MM.1S (cell line): ENCODE data around the gene QPCT.
"Not testable (repeated sequence)": the region's sequence is repeated elsewhere in the genome, so short reads cannot be mapped to it uniquely, and the experiment has no call there.

Experiments
- DNase-seq: peaks from one replicate; pipeline ENCODE4 v3.0.0-alpha.2; 2015
- H2AFZ ChIP-seq: fragments of 300-600 bp; sonication (generic); 2 replicates; pipeline ENCODE4 v1.6.0; 2016; ENCODE audit warnings: antibody characterized with exemption, low read length
- H3F3A ChIP-seq: fragments of 300-600 bp; sonication (generic); 2 replicates; pipeline ENCODE4 v1.6.1; 2016; ENCODE audit warnings: mild to moderate bottlenecking, antibody characterized with exemption, low read length, moderate library complexity, mixed read lengths; ENCODE audit not compliant: insufficient read depth
- H3K27ac ChIP-seq: fragments of 300-600 bp; sonication (generic); 2 replicates; pipeline ENCODE4 v1.5.1; 2016; ENCODE audit warnings: mild to moderate bottlenecking, low read length
- H3K27me3 ChIP-seq: fragments of 300-600 bp; sonication (generic); replicated peaks from 2 replicates; pipeline ENCODE4 v1.6.0; 2016; ENCODE audit warnings: low read length; ENCODE audit not compliant: insufficient read depth
- H3K36me3 ChIP-seq: fragments of 300-600 bp; sonication (generic); replicated peaks from 2 replicates; pipeline ENCODE4 v1.6.1; 2016; ENCODE audit warnings: mild to moderate bottlenecking, low read length, mixed read lengths; ENCODE audit not compliant: insufficient read depth
- H3K4me1 ChIP-seq: fragments of 300-600 bp; sonication (generic); 2 replicates; pipeline ENCODE4 v1.6.1; 2016; ENCODE audit warnings: low read length, mixed read lengths
- H3K4me2 ChIP-seq: fragments of 300-600 bp; sonication (generic); 2 replicates; pipeline ENCODE4 v1.6.0; 2016; ENCODE audit warnings: low read depth, low read length
- H3K4me3 ChIP-seq: fragments of 300-600 bp; sonication (generic); 2 replicates; pipeline ENCODE4 v1.5.1; 2016; ENCODE audit warnings: low read length, mixed read lengths
- H3K79me2 ChIP-seq: fragments of 300-600 bp; sonication (generic); 2 replicates; pipeline ENCODE4 v1.6.1; 2016; ENCODE audit warnings: mixed run types, low read length, mixed read lengths
- H3K9ac ChIP-seq: fragments of 300-600 bp; sonication (generic); 2 replicates; pipeline ENCODE4 v1.6.1; 2016; ENCODE audit warnings: low read length, mixed read lengths
- H3K9me2 ChIP-seq: fragments of 300-600 bp; sonication (generic); replicated peaks from 2 replicates; pipeline ENCODE4 v1.6.1; 2016; ENCODE audit warnings: mild to moderate bottlenecking, low read length, mixed read lengths; ENCODE audit not compliant: insufficient read depth
- H3K9me3 ChIP-seq: fragments of 300-600 bp; sonication (generic); replicated peaks from 2 replicates; pipeline ENCODE4 v1.6.1; 2016; ENCODE audit warnings: mild to moderate bottlenecking, low read length, mixed read lengths; ENCODE audit not compliant: insufficient read depth
- H4K20me1 ChIP-seq: fragments of 300-600 bp; sonication (generic); 2 replicates; pipeline ENCODE4 v1.6.1; 2016; ENCODE audit warnings: mild to moderate bottlenecking, low read length, moderate library complexity, mixed read lengths; ENCODE audit not compliant: insufficient read depth
- CTCF ChIP-seq: fragments of 300-600 bp; sonication (generic); IDR thresholded peaks from 2 replicates; pipeline ENCODE4 v1.5.1; 2016; ENCODE audit warnings: antibody characterized with exemption, low read length, mixed read lengths
- EZH2 ChIP-seq: fragments of 300-600 bp; sonication (generic); optimal IDR thresholded peaks from 2 replicates; pipeline ENCODE3; 2017; ENCODE audit warnings: low read depth, mild to moderate bottlenecking, antibody characterized with exemption, low read length, mixed read lengths
- EZH2phosphoT487 ChIP-seq: fragments of 300-600 bp; sonication (generic); IDR thresholded peaks from 2 replicates; pipeline ENCODE4 v1.6.1; 2018; ENCODE audit warnings: antibody characterized with exemption, low read length

The QPCT gene

GRCh38 chr2:37377187-37377532 is 32.7 kb downstream of the QPCT start:
- H3K36me3 ChIP-seq: no peaks in the 10 kb centered on the region; the same call in 1 of the 2 replicates
- peak overlapping the region; percentile 71 for H3K4me2 ChIP-seq
- H3K4me1 ChIP-seq: peaks cover 67% of the 10 kb centered on the region
- H3K9ac ChIP-seq: peak overlapping the region; percentile 98
- peaks cover 60% of the 10 kb centered on the region for H3K79me2 ChIP-seq
- H3K27ac ChIP-seq: peak overlapping the region; percentile 98
- peak; percentile 94 for DNase-seq
- peak overlapping the region; percentile 42 for H3K4me3 ChIP-seq
- no peaks in the 10 kb centered on the region for H3K9me2 ChIP-seq
- H4K20me1 ChIP-seq: no peaks in the 10 kb centered on the region
- no peak for TF ChIP-seq EZH2phosphoT487
- no peak for TF ChIP-seq EZH2
- no peak for TF ChIP-seq CTCF
- no peaks in the 10 kb centered on the region for H3K9me3 ChIP-seq
- no peaks in the 10 kb centered on the region for H3K27me3 ChIP-seq
- no peak overlapping the region for H2AFZ ChIP-seq
- H3F3A ChIP-seq: peaks cover 46% of the 10 kb centered on the region

GRCh38 chr2:37378411-37378810 is 34.0 kb downstream of the QPCT start:
- Histone ChIP-seq H3K79me2 (peaks cover 47% of the 10 kb centered on the region), H3K4me2 (peak overlapping the region; percentile 71), H3K36me3 (no peaks in the 10 kb centered on the region), H3K4me1 (peaks cover 57% of the 10 kb centered on the region), H3K9me3 (no peaks in the 10 kb centered on the region), H3K27ac (peak overlapping the region; percentile 98), H2AFZ (no peak overlapping the region), H3F3A (peaks cover 45% of the 10 kb centered on the region), H3K9ac (peak overlapping the region; percentile 98), H3K9me2 (no peaks in the 10 kb centered on the region), H3K4me3 (peak overlapping the region; percentile 42; the same call in 1 of the 2 replicates), H4K20me1 (no peaks in the 10 kb centered on the region), H3K27me3 (no peaks in the 10 kb centered on the region)
- no peak for DNase-seq
- TF ChIP-seq EZH2 (no peak), CTCF (no peak), EZH2phosphoT487 (no peak)

- Histone ChIP-seq H3K4me2 (no peak overlapping the region), H3K9me3 (no peaks in the 10 kb centered on the region), H3K9ac (no peak overlapping the region), H3K9me2 (no peaks in the 10 kb centered on the region), H3F3A (peaks cover 34% of the 10 kb centered on the region), H3K4me3 (no peak overlapping the region), H3K36me3 (no peaks in the 10 kb centered on the region), H3K79me2 (peaks cover 34% of the 10 kb centered on the region), H3K27me3 (no peaks in the 10 kb centered on the region), H2AFZ (no peak overlapping the region), H4K20me1 (no peaks in the 10 kb centered on the region), H3K27ac (no peak overlapping the region), H3K4me1 (peaks cover 44% of the 10 kb centered on the region)
- TF ChIP-seq CTCF: no peak
- TF ChIP-seq EZH2: no peak
- TF ChIP-seq EZH2phosphoT487: no peak
- DNase-seq: no peak
Observed at GRCh38 chr2:37379881-37380296, 35.5 kb downstream of the QPCT start.

GRCh38 chr2:37380787-37381186 is 36.4 kb downstream of the QPCT start:
- not testable (repeated sequence) for H3K9ac ChIP-seq, DNase-seq, H3K27ac ChIP-seq, H3K9me2 ChIP-seq, H4K20me1 ChIP-seq, H3K36me3 ChIP-seq, H3K4me2 ChIP-seq, H2AFZ ChIP-seq, H3K27me3 ChIP-seq, H3K4me3 ChIP-seq, H3K9me3 ChIP-seq
- Histone ChIP-seq H3K4me1 (peaks cover 36% of the 10 kb centered on the region), H3K79me2 (peaks cover 25% of the 10 kb centered on the region), H3F3A (peaks cover 25% of the 10 kb centered on the region)

- H4K20me1 ChIP-seq, H3K9me3 ChIP-seq, H3K4me3 ChIP-seq, H3K9me2 ChIP-seq, H3K9ac ChIP-seq, H3K4me2 ChIP-seq, H3K27ac ChIP-seq, H3K27me3 ChIP-seq, H2AFZ ChIP-seq, DNase-seq, H3K36me3 ChIP-seq: not testable (repeated sequence)
- Histone ChIP-seq H3K4me1 (peaks cover 31% of the 10 kb centered on the region), H3F3A (peaks cover 10% of the 10 kb centered on the region), H3K79me2 (peaks cover 33% of the 10 kb centered on the region)
Observed at GRCh38 chr2:37384261-37384660, 39.8 kb downstream of the QPCT start.
